IPS-18c (cell line): ENCODE measurements around the gene HSPG2.
"Not testable (repeated sequence)": the region's sequence is repeated elsewhere in the genome, so short reads cannot be mapped to it uniquely, and the experiment has no call there.

Experiments used
- H3K4me3 ChIP-seq: 2 replicates; pipeline ENCODE4 v1.7.0; 2013; ENCODE audit warnings: low read depth, mild to moderate bottlenecking, low read length, moderate library complexity; ENCODE audit not compliant: insufficient read depth
- H3K9me3 ChIP-seq: one replicate; pipeline ENCODE4 v1.6.1; 2013; ENCODE audit warnings: mild to moderate bottlenecking, low read length, moderate library complexity; ENCODE audit not compliant: control insufficient read depth, insufficient read depth

Gene HSPG2

GRCh38 chr1:21783679-21784603, 153.2 kb downstream of the HSPG2 start:
- peak overlapping the region; percentile 89; the same call in 1 of the 2 replicates for H3K4me3 ChIP-seq
- peaks cover 2% of the 10 kb centered on the region for H3K9me3 ChIP-seq

- Histone ChIP-seq H3K9me3 (peaks cover 2% of the 10 kb centered on the region), H3K4me3 (peak within 1 kb of the TSS; percentile 89)
These were observed 154.0 kb downstream of the HSPG2 start, which contains the start of gene USP48 for GRCh38 chr1:21782868-21783678. Gene USP48 (minus strand): TSS chr1:21783149. CDS start chr1:21782957, 192 bp downstream.

GRCh38 chr1:21782349-21782867, 154.7 kb downstream of the HSPG2 start:
- Histone ChIP-seq H3K9me3 (peaks cover 2% of the 10 kb centered on the region), H3K4me3 (peak overlapping the region; percentile 89)

GRCh38 chr1:21781815-21782348, 155.2 kb downstream of the HSPG2 start:
- peak overlapping the region; percentile 89 for H3K4me3 ChIP-seq
- peaks cover 2% of the 10 kb centered on the region for H3K9me3 ChIP-seq

- no peak overlapping the region for H3K4me3 ChIP-seq
- peaks cover 2% of the 10 kb centered on the region for H3K9me3 ChIP-seq
These were observed 157.2 kb downstream of the HSPG2 start for GRCh38 chr1:21779613-21780521.

GRCh38 chr1:21778405-21778727, 158.7 kb downstream of the HSPG2 start:
- Histone ChIP-seq H3K9me3 (no peaks in the 10 kb centered on the region), H3K4me3 (no peak overlapping the region)

GRCh38 chr1:21776925-21777324, 160.2 kb downstream of the HSPG2 start:
- not testable (repeated sequence) for H3K9me3 ChIP-seq, H3K4me3 ChIP-seq

- H3K4me3 ChIP-seq: no peak overlapping the region
- H3K9me3 ChIP-seq: no peaks in the 10 kb centered on the region
These were observed 161.0 kb downstream of the HSPG2 start for GRCh38 chr1:21775985-21776562.

GRCh38 chr1:21775550-21775914, 161.6 kb downstream of the HSPG2 start:
- Histone ChIP-seq H3K9me3 (no peaks in the 10 kb centered on the region), H3K4me3 (no peak overlapping the region)

GRCh38 chr1:21774835-21775549, 162.1 kb downstream of the HSPG2 start:
- Histone ChIP-seq H3K4me3 (no peak overlapping the region), H3K9me3 (no peaks in the 10 kb centered on the region)

GRCh38 chr1:21773585-21773984, 163.5 kb downstream of the HSPG2 start:
- Histone ChIP-seq H3K9me3 (no peaks in the 10 kb centered on the region), H3K4me3 (no peak overlapping the region)
